Measurements from ENCODE around the gene IQSEC2.

Gene IQSEC2

DNA sequence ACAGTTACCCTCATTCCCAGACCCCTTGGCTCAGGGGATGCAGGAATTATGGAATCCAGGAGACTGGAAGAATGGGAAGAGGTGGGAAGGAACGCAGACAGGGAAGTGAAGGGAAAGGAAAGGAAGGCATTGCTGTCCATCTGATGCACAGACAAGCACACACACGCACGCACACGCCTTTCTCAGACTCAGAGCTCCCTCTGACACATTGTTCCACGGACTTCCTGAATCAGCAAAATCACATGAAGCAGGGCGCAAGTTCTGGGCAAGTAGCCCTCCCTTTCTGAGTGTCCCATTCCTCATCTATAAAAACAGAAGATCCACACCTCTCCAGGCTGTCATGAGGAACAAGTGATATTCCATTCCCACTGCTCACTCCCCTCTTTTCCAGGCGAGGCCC lies 13.2 kb downstream of the IQSEC2 start:
- DNase-seq (ENCODE audit: low read depth), result no peak
- no peak overlapping the region for H3K4me3 ChIP-seq (replicated peaks; ENCODE audit: low read depth, low read length)
- TF ChIP-seq, protein P1, sequence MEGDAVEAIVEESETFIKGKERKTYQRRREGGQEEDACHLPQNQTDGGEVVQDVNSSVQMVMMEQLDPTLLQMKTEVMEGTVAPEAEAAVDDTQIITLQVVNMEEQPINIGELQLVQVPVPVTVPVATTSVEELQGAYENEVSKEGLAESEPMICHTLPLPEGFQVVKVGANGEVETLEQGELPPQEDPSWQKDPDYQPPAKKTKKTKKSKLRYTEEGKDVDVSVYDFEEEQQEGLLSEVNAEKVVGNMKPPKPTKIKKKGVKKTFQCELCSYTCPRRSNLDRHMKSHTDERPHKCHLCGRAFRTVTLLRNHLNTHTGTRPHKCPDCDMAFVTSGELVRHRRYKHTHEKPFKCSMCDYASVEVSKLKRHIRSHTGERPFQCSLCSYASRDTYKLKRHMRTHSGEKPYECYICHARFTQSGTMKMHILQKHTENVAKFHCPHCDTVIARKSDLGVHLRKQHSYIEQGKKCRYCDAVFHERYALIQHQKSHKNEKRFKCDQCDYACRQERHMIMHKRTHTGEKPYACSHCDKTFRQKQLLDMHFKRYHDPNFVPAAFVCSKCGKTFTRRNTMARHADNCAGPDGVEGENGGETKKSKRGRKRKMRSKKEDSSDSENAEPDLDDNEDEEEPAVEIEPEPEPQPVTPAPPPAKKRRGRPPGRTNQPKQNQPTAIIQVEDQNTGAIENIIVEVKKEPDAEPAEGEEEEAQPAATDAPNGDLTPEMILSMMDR (IDR thresholded peaks at IDR 0.05; ENCODE audit: low read length, missing control alignments), result no peak

DNA sequence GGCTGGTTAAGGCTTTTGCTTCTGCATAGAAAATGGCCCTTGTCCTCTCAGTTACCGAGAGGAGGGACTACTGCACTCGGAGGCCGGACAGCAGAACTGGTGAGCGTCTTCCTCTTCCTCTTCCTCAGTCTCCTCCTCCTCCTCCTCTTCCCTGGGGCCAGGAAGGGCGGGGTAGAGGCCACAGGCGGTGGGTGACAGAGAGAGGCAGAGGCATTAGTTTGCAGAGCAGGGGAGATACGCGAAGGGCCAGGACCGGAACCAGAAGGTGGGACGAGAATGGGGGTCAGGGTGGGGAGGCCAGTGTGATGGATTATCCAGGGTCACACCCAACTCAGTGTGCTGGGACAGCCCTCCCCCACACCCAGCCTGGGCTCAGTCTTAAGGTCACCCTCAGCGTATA lies 14.5 kb downstream of the IQSEC2 start:
- TF ChIP-seq, protein P1 (IDR thresholded peaks at IDR 0.05; ENCODE audit: low read length, missing control alignments), result no peak
- no peak overlapping the region for H3K4me3 ChIP-seq (replicated peaks; ENCODE audit: low read depth, low read length)

DNA sequence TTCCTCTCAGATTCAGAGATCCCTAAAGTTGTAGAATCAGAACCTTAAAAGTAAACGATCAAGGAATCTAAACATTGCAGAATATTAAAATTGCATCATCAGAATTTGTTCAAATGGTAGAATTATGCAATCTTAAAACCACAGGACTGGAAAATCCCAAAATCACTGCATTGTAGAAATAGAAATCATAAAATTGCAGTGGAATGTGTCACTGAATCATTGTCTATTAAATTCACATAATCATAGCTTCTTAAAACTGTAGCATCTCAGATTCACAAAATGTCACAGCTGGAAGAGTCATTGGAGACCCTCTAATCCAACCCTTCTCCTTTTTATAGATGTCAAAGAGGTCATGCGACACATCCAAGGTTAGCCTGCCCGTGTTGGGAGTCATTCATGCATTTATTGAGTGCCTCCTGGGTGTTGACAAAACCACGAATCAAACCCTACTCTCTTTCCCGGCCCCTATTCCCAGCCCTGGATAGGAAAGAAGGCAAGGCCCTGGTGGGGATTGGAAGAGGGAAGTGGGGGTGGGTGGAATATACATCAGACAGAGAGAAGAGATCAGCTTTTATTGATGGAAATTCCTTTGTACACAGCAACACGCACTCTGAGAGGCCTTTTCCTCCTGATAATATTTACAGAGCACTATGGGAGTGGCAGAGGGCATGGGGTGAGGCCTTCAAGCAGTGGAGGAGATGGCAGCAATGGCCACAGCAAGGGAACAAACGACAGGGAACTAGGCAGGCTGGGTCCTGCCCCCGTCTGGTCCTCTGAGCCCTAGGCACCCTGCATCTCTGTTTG lies 15.4 kb downstream of the IQSEC2 start:
- H3K4me3 ChIP-seq (replicated peaks; ENCODE audit: low read depth, low read length), result no peak overlapping the region
- peak; percentile 75 for DNase-seq (ENCODE audit: low read depth)
- TF ChIP-seq, protein P1 (IDR thresholded peaks at IDR 0.05; ENCODE audit: low read length, missing control alignments), result no peak

More for the DNA sequence above, 14.5 kb downstream of the IQSEC2 start:
- no peak for DNase-seq (ENCODE audit: low read depth)

DNA sequence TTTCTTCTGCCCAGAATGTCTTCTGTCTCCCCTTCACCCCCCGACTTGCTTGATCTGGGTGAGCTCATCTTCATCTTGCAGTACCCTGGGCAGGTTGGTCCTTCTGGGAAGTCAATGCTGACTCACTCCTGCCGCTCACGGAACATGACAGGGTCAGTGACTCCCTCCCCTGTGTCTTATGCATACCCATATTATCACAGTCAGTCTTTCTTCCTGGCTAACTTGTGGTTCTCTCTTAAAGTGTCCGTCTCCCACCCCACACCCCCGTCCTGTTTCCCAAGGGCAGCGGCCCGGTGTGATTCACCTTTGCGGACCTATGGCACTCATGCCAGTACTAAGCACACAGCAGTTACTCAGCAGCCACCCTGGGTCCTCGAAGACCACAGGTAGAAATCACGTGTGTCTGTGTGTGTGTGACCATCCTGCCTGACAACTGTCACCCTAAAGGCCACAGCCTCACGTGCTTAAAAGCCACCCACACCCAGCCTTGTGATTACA lies 17.7 kb downstream of the IQSEC2 start:
- TF ChIP-seq, protein P1 (IDR thresholded peaks at IDR 0.05; ENCODE audit: low read length, missing control alignments), result no peak
- peak; percentile 44 for DNase-seq (ENCODE audit: low read depth)
- H3K4me3 ChIP-seq (replicated peaks; ENCODE audit: low read depth, low read length), result no peak overlapping the region

DNA sequence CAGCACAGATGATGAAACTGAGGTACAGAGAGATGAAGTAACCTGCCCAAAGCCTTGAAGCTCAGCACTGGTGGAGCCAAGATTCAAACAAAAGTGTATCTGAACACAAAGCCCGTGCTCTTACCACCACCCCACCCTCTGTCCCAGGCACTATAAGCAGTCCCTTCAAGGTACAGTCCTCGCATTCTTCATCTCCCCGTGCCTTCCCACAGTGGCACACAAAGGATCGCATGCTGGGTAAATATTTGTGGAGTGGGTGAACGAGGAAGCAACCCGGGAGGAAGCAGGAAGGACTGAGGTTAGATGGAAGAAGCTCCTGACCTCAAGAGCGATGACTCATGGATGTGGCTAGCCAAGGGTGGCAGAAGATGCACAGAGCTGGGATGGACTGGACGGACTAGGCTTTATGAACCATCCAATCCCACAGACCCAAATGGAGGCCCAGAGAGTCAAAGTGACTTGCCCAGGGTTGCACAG lies 18.4 kb downstream of the IQSEC2 start:
- TF ChIP-seq, protein P1 (IDR thresholded peaks at IDR 0.05; ENCODE audit: low read length, missing control alignments), result no peak
- no peak overlapping the region for H3K4me3 ChIP-seq (replicated peaks; ENCODE audit: low read depth, low read length)
- DNase-seq (ENCODE audit: low read depth), result peak; percentile 49

DNA sequence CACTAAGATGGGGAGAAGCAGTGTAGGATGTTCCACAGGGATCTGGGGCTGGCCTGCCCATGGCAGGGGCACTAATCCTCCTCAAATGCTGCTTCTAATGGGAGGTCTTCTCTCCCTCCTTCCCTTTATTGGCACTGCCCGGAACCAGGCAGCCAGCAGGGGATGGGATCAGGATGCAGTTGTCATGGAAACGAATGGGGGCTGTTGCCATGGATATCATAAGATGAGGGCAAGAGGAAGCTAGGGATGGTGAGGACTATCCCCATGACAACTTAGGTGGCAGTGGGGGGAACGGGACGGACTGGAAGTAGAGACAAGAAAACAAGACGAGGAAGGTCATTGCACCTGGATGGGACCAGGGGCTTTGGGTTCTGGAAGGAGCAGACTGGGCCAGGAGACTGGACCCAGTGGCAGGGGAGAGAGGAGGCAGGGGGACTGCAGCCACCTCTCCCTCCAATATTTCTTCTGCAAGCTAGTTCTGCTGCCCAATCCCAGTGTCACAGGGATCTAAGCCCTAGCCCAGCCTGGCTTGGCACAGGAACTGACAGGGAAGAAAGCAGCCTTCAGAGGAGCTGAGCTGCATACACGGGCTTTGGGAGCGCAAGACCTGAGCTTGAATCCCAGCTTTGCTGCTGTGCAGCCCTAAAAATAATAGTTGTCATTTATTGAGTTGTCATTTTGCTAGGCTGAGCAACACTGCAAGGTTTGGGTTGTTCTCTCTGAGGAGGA lies 19.0 kb downstream of the IQSEC2 start:
- TF ChIP-seq, protein P1 (IDR thresholded peaks at IDR 0.05; ENCODE audit: low read length, missing control alignments), result no peak
- no peak for DNase-seq (ENCODE audit: low read depth)
- no peak overlapping the region for H3K4me3 ChIP-seq (replicated peaks; ENCODE audit: low read depth, low read length)
